Mesangial cell (primary cell): ENCODE measurements around the gene TMEM209. TPM values are rescaled to one million over a fixed set of nuclear protein-coding genes. Genes with fewer than 3 reads are reported as not detected.

Experiments used
- total RNA-seq: library from RNA; depleted of rRNA; stranded (reverse); fragments of >200 nt; gene quantifications from 2 replicates; pipeline ENCODE4 v1.2.3, GENCODE V29; 2015

The TMEM209 gene
- 7.8 and 11.4 TPM in 2 replicates for total RNA-seq

DNA sequence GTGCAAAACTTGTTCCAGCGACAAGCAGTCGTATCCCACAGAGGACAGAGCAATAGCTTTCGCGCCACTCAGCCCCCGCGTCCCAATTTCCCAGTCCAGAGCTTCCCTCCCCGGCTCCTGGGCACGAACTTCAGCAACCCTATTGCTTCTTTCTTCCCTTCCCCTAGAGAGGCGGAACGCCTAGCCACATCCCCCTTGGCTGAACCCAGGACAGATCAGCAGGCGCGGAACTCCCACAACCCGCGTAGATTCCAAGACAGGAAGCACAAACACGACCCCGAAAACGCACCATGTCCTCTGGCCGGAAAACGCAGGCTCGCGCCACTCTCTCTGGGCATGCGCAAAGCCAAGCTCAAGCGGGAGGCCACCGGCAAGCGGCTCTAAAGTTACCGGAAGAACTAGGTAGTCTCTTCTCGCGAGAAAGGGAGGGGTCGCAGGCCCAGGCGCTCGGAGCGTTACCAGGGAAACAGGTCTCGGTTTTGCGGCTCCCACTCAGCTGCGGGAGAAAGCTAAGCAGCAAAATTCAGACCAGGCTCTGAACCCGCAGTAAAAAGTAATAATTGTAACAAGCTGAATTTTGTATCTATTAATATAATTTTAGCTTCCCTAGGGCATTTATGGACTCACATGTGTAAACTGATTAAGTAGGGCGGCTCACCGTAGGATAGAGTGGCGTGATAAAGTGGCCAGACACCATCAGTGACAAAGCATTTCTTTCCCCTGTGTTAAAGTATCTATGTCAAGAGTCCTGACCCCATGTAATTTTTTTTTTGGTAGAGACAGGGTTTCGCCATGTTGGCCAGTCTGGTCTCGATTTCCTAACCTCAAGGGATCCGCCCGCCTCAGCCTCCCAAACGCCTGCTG lies at the start of gene TMEM209:
Gene TMEM209 (minus strand): TSS at position 323 of the 864 bp plus-strand sequence. CDS start 31 bp downstream, at position 292.

GRCh38 chr7:130207642-130208041 lies 2.4 kb upstream of the TMEM209 start, which contains the start of gene SSMEM1:
TSS of gene SSMEM1 (plus strand) at chr7:130207860. CDS start at chr7:130207911, 51 bp downstream.

Other genes starting within 250 kb of the TMEM209 start
- gene ZC3HC1, start 154.0 kb downstream of the TMEM209 start, total RNA-seq, result 19.0 and 26.1 TPM in 2 replicates
- gene KLHDC10, start 134.9 kb downstream of the TMEM209 start, total RNA-seq, result 13.9 and 16.6 TPM in 2 replicates
- not detected in 2 replicates for gene SSMEM1, start 2.5 kb upstream of the TMEM209 start, total RNA-seq
- gene CPA2, start 61.5 kb upstream of the TMEM209 start, total RNA-seq, result not detected in 2 replicates
- gene CPA4, start 87.8 kb upstream of the TMEM209 start, total RNA-seq, result 40.3 and 40.9 TPM in 2 replicates
- gene CPA5, start 139.4 kb upstream of the TMEM209 start, total RNA-seq, result not detected in 2 replicates
- not detected in 2 replicates for gene CPA1, start 175.1 kb upstream of the TMEM209 start, total RNA-seq
- 13.4 and 28.2 TPM in 2 replicates for gene CEP41, start 235.6 kb upstream of the TMEM209 start, total RNA-seq